ENCODE data around the gene PTPRC.

PTPRC gene

DNA sequence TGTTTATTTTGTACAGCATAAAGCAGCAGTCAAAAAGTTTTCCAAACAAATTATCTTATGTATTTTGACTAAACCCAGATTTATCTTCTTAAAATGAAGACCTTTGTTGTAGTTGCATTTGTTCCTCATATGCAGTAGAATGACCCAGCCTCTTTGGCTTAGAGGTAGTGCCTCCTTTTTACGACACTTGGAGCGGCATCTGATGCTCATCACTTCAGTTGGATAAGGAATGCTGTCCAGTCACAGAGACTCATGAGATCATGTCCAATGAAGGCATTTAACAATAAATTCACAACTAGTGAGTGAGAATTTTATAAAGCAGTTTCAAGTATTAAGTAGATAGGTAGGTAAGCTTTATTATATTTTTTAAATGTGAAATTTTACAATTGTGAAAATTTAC is 35.2 kb downstream of the PTPRC start:
- no peak for DNase-seq (ENCODE audit: low spot score)

DNA sequence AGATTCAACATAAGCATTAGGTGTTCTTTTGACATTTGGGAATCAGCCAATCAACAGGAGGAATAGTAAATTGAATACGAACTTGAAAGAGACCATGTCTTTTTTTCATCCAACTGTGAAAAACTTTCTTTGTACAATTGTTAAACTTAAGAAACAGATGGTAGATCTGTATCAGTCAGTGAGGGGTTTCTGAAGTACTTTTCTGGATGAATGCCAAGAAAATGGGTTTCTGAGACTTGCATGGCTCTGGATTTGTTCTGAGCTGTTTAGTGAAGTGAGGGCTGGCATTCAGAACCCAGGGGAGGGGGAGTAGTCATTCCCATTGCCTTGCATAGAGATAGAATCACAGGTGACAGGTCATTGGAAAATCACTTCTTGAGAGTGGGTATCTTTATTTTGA is 37.4 kb downstream of the PTPRC start:
- DNase-seq (ENCODE audit: low spot score) = no peak

DNA sequence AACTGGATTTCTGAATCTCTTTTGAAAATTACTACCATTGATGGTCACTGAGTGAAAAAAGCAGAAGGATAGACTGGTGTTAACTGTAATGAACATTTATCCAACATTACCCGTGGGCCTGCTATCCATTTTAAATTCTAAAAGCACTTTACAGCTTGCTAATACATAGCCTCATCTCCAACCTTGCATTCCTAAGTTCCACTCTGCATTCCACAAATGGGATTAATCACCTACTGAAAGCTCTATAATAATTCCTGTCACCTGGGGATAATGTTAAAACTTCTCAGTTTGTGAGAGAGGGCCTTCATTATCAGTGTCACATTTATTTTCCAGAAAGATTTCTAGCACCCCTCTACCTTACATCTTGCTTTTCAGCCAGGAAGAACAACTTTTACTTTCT is 38.2 kb downstream of the PTPRC start:
- no peak for DNase-seq (ENCODE audit: low spot score)

DNA sequence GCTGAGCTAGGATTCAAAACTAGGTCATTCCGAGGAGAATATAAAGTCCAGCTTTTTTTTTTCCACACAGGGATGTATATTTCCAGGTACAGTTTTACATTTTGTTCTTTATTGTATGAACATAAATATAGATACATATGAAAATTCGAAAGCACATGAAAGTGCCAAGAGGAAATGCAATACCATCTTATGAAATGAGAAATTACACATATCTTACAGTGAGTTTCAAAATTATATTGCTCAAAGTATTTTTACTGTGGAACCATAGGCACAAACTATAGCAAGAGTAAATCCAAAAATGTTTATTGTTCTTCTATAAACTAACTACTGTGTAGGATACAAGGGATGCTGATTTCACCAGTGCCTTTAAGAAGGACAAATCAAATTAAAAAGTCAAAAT is 39.0 kb downstream of the PTPRC start:
- no peak for DNase-seq (ENCODE audit: low spot score)

DNA sequence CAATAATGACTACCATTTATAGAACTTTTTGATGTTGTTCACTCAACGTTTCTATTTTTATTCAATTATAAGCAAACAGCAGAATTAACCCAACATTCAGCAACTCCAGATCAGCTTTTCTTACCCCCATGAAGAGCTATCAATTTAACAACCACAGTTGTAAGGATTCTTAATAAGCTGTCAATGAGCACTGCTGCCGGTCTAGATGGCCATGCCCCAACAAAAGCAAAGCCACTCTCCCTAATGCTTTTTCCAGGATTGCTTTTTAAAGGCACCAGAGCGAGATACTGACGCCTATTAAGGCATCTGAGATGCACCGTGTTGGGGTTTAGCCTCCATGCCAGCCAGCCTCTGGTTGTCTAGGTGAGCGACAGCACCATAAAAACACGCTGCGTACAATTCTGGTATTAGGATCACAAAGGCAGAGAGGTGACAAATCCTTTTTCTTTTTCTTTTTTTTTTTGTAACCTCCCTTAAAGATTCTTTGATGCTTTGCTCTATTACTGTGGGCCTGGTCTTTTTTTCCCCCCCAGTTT is 39.5 kb downstream of the PTPRC start:
- DNase-seq (ENCODE audit: low spot score) = no peak

DNA sequence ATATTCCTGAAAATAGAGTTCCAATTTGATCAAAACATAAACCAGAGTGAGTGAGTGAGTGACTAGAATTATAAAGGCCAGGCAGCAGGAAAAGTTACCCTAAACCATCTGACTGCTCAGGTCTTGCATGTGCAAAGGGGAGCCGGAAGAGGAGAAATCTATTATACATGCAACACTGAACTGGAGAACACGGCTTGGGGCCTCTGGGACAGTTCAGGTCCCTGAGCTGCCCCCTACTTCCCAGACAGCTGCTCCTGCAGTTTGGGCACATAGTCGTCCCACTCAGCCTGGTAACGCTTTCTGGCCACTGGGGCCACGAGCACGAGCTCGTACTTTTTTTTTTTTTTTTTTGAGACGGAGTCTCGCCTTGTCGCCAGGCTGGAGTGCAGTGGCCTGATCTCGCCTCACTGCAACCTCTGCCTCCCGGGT is 40.1 kb downstream of the PTPRC start:
- DNase-seq (ENCODE audit: low spot score) = no peak

DNA sequence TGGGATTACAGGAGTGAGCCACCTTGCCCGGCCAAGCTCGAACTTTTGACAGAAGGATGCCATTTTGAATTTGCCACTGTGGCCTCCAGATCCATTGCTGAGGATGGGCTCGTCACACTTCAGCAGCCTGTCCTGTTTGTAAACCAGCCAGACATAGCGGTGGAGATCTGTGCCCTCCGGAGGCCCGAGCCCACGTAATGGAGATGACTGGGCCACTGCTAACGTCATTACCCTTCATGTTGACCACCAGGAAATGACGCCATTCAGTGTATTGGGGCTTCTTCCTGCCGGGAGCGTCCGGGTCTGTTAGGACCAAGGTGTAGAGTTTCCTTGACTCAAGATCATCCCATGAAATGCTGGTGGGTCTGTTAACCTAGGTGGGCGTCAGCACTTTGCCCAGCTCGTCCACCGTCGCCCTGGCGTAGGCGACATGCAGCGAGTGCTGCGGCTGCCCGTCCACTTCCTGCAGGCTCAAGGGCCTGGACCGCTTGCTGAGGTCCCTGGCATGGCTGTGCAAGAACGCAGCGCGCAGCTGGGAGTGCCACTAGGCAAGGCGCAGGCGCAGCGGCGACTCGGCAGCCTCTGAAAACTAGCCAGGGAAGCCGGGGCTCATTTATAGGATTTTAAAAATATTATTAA is 40.8 kb downstream of the PTPRC start:
- DNase-seq (ENCODE audit: low spot score) = no peak

DNA sequence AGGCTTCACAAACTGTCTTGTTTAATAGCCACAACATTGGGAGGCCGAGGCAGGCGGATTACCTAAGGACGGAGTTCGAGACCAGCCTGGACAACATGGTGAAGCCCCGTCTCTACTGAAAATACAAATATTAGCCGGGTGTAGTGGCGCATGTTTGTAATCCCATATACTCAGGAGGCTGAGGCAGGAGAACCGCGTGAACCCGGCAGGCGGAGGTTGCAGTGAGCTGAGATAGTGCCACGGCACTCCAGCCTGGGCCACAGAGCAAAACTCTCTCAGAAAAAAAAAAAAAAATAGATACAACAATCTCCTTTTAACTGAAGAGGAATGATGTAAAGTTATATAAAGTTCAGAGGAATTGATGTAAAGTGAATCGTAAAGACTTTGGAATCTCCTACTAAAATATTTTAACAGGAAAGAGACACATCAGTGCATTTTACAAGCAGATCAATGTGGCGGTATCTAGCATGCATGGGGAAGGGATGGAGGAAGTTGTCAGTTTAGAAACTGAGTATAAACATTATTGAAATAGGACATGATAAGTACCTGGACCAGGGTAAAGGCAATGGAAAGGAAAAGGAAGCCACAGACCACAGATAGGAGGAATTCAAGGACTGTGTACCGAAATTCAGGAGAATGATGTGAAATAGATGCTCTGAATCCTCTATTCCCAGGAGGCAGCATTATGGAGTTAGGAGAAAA is 41.5 kb downstream of the PTPRC start:
- DNase-seq (ENCODE audit: low spot score) = no peak

DNA sequence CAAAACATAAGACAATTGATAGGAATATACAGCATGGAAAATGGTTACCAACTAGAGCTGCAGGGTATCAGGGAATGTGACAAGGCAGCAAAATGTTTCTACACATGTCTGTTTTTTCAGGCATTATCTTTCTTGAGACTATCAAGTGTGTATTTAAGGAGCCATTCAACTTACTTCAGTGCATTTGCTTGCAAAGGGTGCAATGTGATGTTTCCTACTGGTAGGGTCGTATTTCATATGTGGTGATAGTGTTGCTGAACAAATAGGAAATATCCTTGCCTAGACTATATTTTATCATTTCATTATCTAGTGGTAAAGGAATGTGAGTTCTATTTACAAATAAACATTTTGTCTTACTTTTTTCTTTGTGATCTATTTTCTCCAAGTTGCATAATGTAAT is 42.4 kb downstream of the PTPRC start:
- no peak for DNase-seq (ENCODE audit: low spot score)

DNA sequence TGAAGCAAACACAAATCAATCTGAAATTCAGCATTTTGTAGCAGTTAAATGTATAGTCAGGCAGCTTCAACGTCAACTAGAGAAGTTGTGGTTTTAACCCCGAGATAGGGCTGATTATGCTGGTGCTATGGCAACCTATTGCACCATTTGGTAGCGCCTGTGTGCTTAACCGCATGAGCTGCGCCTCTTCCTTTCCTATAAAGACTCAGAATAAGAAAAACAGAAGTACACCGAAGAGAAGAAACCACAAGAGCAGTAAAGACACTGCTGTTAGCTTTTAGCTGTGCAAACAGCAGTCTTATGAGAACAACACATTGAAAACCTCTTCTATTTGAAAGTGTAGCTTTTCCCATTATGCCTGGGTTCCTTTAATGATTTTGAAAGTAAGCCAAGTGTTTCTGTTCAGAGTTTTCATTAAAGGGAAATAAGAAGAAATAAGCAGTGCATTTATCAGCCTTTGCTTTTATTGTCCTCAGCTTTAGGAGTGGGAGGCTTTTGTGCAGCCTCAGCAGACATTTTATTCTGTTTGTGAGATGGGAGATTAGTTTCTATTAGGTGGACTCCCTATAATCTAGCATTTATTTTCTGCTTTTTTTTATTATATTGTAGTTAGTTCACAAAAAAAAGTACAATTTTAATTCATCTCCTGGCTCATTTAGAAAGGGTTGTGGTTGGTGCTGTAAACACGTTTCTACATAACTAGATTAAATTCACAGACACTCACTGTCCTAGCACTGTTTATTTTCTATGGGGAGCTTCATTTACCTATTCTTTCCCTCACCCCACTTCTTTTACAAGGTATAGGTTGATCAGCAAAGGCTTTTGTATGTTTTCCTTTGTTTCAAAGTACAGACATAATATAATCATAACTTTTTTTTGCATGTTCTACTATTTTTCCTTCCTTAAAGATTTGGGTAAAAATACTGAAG is 43.3 kb downstream of the PTPRC start:
- DNase-seq (ENCODE audit: low spot score) = peak; percentile 90

DNA sequence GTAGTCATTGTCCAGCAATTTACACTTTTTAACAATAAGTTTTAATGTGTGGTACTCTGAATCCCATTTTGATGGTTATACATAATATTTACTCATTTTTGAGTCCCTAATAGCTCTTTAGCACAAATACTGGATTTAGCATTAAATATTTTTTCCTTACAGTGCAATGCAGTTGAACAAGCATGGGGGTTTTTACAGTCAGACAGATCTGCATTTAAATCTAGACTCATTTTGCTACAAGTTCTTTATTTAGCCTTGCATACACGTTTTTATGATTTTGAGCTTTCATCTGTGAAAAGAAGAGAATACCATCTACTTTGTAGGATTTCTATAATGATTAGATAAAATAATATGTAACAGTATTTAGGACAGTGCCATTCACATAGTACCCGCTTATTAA is 44.0 kb downstream of the PTPRC start:
- no peak for DNase-seq (ENCODE audit: low spot score)

DNA sequence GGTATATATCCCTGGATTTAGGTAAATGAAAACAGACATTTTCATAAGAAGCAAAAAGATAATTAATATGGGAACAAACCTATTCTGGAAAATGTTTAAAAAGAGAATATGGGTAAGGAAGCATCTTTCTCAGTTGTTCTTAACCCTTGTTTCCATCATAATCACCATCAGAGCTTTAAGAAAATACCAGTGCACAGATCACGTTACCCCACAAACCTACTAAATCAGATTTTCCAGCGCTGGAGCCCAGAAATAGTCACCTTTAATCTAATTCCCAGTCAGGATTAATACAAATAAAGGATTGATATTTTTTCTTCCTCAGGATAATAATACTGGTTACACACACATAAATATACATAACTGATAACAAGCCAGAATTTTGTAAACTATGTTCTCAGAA is 44.6 kb downstream of the PTPRC start:
- DNase-seq (ENCODE audit: low spot score) = no peak

DNA sequence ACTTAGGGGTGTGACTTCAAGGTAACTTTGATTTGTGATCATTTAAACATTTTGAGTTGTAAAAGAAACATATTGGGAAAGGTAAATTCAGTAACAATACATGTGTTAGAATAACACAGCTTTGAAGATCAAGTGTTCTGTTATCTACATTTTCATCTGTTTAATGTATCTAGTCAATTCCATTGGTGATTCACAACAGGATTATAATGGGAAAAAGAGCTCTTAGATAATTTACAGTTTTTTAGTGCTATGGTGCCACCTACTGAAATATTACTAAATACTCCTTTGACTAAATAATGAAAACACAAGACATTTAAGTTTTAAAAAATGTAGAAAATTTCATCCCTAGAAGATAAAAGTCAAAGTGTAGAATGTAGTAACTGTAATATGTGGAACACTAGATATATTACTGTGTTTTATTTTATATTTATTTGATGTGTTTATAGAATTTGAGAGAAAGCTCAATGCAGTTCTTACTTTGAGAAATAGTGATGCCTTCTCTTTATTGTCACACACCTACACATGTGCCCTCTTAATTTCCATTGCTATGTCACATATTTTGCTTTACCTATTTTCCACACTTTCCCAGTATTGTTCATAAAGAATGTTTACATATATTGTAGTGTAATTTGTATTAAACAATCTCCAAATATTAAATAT is 47.4 kb downstream of the PTPRC start:
- DNase-seq (ENCODE audit: low spot score) = peak; percentile 56

DNA sequence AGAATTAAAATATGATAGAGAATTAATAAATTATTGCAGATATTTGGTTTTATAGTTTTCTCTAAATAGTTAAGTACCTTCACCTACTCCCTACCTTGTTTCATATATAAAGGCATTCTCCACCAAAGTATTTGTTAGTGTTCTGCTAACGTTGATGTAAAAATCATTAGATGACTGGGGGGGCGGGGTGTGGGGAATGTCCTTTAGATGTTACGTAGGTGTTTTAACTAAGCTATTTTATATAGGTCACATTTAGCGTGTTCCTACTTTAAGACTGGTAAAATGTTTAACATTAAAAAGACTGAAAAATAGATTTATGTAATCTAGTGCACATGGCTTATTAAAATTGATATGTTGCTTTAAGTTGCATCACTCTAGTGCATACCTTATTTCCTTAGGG is 48.6 kb downstream of the PTPRC start:
- no peak for DNase-seq (ENCODE audit: low spot score)

DNA sequence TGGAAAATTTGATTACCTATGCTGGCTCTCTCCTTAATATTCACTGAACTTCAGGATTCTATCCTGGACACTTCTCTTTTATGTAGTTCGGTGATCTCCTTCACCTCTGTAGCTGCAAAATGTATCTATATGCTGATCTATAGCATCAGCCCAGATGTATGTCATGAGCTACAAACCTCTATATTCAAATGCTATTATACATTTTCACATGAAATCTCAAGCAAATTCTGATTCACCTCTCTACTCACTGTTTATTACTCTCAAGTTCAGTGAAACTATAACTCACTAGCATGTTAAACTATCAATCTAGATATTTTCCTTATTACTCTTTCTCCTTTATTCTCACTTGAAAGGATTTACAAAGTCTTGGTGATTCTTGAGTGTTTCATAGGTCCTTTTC is 52.2 kb downstream of the PTPRC start:
- no peak for DNase-seq (ENCODE audit: low spot score)

DNA sequence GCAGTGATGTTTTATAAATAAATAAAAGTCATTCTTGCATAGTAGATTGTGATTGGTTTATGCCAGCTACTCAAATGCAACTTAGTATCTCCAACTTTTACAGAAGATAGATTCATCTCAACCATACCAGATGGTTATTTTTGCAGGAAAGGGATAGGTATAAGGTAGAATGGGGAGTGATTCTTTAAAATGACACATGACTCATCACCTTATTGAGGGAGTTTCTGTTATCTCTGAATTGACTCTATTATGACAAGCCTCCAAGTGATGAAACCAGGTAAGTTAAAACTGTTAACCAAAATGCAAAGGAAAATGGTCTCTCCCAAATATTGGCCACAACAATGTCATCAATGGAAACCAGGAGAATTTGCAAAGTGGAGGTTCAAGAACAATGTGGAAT is 54.5 kb downstream of the PTPRC start:
- DNase-seq (ENCODE audit: low spot score) = no peak

DNA sequence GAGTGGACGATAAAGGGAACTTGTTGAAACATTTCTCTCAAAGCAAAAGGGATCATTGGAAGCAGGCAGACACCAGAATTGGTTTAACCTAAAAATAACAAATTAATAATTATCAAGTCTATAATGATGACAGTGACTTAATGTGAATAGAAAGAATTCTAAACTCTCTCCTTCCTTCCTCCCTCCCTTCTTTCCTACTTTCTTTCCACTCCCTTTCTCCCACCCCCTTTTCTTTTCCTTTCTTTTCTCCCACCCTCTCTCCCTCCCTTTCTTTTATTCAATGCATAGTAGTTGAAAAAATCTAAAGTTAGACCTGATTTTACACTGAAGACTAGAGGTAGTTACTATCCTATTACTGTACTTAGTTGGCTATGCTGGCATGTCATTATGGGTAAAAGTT is 55.7 kb downstream of the PTPRC start:
- no peak for DNase-seq (ENCODE audit: low spot score)

DNA sequence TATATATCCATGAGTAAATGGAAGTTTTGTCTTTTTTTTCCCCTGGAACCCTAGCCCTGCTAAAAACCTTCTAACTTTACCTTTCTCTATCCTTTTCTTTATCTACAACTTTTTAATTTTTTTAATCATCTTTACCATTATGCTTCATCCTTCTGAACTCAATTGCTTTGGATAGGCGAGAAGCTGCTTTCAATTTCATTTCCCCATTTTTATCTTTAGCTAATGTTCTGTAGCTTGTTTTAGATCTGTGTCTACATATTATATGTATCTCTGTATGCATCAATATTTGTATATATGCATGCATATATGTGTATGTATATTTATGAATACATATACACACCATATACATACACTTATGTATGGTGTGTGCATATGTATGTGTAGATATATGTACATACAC is 57.4 kb downstream of the PTPRC start:
- no peak for DNase-seq (ENCODE audit: low spot score)

DNA sequence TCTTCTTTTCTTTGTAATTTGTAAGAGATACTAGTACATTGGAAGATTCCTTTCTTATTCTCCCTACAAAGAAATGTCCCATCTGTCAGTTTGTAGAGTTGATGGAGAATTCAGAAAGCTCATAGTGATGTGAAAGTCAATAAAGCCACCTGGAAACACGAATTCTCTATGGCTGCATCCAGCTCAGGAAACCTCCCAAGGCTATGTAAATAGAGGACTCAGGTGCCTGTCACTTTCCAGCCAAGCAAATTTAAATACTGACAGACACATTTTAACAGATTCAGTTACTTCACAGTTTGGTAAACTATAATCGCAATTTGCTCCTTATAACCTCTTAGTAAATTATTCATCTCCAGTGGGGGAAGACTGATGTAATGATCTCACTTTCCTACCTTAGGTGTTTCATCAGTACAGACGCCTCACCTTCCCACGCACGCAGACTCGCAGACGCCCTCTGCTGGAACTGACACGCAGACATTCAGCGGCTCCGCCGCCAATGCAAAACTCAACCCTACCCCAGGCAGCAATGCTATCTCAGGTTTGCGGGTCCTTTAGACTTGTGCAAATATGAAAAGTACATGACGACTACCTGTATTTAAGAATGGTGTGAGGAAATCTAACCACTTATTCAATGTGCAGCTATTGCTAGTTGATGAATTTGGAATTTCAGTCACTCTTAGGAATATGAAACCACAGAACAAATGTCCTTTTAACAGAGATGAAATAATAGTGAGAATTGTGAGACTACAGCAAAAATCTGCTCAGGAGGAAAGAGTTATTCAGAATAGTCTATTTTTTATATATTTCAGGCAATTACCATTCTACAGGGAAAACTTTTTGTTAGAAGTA is 60.6 kb downstream of the PTPRC start:
- peak; percentile 32 for DNase-seq (ENCODE audit: low spot score)

DNA sequence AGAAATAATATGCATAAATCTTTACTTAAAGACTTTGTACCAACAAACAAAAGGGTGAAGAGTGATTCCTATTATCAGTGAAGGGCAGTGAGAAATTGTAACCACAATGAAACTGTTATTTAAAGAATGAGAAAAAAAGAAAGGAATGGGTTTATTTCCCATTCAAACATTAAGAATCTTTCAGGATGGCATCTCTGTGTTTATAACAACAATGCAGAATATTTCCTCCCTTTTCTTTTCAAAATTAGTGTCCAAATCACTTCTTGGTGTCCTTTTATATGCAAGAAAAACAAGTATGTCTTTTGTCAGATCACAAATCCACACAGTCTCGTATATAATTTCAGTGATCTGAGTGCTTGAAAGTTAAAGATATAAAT is 61.2 kb downstream of the PTPRC start:
- no peak for DNase-seq (ENCODE audit: low spot score)

DNA sequence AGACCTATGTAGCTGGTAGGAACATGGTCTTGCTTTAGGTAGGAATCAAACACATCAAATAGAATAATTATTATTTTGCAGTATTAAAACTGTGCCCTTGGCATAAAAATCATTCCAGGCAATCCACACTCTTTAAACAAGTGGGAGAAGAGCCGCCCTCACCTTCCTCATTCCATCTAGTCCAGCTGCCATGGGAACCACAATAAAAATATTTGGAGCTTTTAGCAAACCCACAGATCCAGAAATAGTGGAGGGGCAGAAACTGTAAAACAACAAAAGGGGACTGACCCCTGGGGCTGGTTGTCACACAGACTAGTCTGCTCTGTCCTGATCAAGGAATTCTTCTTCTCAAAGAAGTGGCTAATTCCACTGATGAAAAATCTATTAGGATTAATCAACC is 61.6 kb downstream of the PTPRC start:
- DNase-seq (ENCODE audit: low spot score) = no peak
